Measurements from ENCODE around the gene RHNO1.
A peak's percentile ranks its signal among the peaks of the same experiment; 100 is the strongest.
"Not testable (repeated sequence)": the region's sequence is repeated elsewhere in the genome, so short reads cannot be mapped to it uniquely, and the experiment has no call there.

Gene RHNO1

DNA sequence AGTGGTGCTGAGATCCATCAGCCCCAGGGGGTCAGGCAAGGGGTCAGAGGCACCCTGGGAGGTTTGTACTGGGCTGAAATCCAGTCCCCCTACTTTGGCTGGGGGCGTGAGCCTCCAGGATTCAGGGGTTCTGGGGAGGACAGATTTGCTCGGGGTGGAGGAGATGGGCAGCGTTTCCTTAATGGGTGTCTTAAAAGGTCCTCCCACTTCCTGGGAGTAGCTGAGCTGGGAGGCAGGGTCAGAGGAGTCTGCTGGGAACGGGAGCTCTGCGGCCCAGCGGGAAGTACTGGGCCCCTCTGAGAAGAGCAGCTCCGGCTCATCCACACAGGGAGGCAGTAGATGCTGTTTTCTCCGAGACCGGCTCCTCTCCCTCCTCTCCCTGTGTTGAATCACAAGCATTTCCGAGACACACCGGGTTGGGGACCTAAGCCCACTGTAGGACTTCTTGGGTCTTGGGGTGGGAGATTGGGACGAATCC, 18.0 kb upstream of the RHNO1 start:
- DNase-seq = no peak

DNA sequence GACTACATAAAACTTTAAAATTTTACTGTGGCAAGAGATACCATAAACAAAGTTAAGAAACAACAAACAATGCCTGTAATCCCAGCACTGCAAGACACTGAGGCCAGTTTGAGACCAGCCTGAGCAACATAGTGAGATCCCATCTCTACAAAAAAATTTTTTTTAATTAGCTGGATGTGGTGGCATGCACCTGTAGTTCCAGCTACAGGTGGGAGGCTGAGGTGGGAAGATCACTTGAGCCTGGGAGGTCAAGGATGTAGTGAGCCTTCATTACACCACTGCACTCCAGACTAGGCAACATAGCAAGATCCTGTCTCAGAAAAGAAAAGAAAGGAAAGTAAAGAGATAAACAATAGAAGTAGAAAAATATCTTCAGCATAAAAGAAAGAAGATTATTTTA, 16.9 kb upstream of the RHNO1 start:
- DNase-seq = no peak

DNA sequence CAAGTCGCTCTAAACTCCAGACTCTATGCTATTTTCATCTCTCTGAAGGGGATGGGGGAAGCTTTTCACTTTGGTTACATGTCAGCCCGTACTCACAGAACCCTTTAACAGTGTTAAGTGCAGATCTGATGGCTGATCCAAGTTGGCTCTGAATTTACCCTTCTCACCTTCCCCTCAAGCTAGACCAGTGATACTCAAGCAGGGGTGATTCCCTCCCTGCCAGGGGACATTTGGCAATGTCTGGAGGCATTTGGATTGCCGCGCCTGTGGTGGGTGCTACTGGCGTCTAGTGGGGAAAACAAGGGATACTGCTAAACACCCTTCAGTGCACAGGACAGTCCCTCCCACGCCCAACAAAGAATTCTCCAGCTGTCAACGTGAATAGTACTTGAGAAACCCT, 14.1 kb upstream of the RHNO1 start:
- DNase-seq = no peak

DNA sequence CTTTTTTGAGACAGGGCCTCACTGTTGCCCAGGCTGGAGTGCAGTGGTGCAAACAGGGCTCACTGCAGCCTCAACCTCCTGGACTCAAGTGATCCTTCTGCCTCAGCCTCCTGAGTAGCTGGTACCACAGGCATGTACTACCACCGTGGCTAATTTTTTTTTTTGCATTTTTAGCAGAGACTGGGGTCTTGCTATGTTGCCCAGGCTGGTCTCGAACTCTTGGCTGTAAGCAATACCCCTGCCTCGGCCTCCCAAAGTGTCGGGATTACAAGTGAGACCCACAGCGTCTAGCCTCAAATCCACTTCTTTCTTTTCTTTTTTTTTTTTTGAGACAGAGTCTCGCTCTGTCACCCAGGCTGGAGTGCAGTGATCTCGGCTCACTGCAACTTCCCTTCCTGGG, 13.6 kb upstream of the RHNO1 start:
- DNase-seq = not testable (repeated sequence)

DNA sequence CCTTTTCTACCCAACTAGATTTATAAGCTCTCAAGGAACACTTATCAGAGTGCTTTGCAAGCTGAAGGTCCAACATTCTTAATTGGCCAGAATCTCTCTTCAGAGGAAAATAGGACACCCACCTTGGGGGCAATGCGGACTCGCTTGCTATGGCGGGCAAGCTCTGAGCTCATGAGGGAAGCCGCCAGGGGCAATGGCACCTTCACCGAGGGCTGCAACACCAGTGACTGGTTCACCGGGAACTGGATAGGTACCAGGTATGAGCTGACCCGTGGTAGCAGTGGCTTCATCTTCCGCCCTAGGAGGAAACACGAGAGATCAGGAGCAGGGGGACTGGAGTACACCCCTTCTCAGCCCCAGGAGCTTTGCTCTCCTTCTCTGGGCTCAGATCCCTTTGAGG, 12.8 kb upstream of the RHNO1 start:
- no peak for DNase-seq

DNA sequence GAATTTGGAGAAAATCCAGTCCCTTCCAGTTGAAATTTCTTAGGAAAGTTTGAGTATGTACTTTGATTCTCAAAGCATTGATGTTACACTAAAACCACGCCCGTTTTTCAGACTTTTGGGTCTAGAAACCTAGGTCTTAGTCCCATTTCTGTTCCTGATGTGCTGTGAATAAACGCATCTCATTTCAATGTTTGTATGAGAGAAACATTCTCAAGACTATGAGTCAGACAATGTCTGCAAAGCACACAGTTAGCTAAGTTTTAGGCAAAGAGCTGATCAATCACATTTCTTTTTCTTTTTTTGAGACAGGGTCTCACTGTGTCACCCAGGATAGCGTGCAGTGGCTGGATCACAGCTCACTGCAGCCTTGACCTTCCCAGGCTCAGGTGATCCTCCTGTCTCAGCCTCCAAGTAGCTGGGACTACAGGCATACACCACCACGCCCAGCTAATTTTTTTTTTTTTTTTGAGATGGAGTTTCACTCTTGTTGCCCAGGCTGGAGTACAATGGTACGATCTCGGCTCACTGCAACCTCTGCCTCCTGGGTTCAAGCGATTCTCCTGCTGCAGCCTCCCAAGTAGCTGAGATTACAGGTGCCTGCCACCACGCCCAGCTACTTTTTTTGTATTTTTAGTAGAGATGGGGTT, 7.9 kb upstream of the RHNO1 start:
- not testable (repeated sequence) for DNase-seq

DNA sequence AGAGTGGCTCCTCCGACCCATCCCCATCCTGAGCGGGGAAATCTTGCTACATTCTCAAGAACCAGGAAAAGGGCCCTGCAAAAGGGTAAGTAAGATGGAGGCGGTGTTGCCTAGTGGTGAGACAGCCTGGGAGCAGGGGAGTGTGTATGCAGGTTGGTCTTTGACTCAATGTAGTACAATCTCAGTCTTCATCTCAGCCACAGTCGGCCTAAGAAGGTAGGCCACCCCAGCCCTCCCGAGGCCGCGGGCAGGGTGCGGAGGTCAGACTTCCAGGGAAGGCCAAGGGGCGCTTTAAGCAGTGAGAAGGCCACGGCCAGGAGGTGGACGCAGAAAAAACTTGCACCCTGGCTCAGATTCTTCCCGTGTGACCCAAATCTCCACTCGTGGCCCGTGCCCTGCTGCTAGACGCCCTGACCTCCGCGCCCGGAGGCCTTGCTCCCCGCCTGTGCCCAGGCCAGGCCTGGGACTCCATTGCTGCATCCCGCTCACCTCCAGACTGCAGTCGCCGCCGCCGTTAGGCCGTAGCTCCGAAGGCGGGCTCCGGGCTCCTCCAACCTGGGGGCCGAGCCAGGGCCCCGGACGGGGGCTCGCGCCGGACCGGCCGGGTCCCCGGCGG, 484 bp upstream of the RHNO1 start:
- DNase-seq = no peak

DNA sequence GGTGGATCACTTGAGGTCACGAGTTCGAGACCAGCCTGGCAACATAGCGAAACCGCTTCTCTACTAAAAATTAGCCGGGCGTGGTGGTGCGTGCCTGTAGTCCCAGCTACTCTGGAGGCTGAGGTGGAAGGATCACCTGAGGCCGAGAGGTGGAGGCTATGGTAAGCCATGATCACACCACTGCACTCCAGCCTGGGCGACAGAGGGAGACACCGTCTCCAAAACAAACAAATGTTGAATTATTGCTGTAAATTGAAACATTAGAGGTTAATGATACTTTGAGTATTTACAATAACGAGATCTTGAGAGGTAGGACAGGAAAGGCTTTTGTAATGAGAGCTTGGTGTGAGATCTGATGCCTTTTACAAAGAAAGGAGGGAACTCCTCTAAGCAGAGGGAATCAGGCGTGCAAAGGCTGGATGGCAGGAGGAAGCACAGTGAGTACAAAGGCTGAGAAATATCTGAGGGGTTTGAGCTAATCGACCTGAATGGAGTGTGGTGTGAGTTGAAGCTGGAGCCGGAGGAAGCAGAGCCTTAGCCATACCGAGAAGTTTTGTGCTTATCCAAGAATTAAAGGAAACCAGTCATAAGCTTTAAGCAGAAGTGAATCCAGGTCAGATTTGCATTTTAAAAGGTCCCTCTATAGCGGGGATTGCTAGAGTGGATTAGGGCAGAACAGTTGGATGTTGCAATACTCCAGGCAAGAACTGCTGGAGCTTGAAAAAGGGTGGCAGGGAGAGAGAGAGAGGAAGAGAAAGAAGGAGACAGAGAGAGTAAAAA, 1.1 kb downstream of the RHNO1 start:
- DNase-seq = peak in 4 of 14 donors; percentile 12 to 27 (median 20)

DNA sequence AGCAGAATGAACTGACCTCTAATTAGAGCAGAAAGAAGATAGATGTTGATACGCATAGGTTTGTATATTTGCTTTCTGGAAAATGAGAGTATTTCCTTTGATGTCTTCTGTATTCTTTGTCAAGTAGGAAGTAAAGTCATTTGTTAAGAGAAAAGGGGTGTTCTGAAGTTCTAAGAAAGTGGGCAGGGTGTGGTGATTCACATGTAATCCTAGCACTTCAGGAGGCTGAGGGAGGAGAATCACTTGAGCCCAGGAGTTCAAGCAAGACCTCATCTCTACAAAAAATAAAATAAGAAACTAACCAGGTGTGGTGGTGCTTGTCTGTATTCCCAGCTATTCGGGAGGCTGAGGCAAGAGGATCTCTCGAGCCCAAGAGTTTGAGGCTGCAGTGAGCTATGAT, 2.8 kb downstream of the RHNO1 start:
- DNase-seq = no peak

DNA sequence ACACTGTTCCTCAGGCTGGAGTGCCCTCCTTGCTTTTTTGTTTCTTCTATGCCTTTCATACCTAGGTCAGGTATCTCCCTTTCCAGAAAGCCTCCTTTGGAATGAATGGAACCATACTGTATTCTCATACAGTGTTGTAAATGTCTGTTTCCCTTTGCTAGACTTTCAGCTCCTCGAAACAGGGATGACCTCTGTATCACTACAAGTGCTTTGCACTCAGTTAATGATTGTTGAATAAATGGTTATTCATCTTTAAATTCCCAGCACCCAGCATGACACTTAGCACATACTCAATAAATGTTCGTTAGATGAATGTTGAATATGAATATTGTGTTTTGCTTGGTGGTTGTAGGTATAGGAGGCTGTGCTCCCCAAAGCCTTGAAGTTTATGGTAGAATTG, 7.8 kb downstream of the RHNO1 start:
- no peak for DNase-seq

DNA sequence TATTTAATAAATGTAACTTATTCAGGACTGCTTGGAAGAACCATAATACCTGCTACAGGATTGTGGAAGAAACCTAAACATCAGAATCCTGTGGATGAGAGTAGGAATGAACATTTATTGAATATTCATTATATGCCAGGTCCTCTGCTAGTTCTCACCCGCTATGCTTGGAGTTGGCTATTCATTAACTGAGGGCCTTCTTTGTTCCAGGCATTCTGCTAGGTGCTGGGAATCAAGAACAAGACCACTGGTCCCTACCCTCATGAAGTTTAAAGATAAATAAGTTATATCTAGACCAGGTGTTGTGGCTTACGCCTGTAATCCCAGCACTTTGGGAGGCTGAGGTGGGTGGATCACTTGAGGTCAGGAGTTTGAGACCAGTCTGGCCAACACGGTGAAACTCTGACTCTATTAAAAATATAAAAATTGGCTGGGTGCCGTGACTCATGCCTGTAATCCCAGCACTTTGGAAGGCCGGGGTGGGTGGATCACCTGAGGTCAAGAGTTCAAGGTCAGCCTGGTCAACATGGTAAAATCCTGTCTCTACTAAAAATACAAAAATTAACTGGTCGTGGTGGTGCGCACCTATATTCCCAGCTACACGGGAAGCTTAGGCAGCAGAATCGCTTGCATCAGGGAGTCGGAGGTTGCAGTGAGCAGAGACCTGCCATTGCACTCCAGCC, 9.9 kb downstream of the RHNO1 start:
- DNase-seq = no peak

DNA sequence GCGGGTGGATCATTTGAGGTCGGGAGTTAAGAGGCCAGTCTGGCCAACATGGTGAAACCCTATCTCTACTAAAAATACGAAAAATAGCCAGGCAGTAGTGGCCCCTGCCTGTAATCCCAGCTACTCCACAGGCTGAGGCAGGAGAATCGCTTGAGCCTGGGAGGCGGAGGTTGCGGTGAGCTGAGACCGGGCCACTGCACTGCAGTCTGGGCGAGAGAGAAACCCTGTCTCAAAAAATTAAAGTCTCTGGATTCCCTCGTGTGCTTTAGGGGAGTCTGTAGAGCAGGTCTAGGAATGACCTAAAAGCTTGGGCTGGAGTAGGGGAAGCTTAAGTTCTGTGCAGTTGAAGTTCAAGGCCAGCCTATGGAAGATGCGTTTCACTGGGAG, 13.0 kb downstream of the RHNO1 start:
- DNase-seq = peak in 1 of 14 donors; percentile 30

DNA sequence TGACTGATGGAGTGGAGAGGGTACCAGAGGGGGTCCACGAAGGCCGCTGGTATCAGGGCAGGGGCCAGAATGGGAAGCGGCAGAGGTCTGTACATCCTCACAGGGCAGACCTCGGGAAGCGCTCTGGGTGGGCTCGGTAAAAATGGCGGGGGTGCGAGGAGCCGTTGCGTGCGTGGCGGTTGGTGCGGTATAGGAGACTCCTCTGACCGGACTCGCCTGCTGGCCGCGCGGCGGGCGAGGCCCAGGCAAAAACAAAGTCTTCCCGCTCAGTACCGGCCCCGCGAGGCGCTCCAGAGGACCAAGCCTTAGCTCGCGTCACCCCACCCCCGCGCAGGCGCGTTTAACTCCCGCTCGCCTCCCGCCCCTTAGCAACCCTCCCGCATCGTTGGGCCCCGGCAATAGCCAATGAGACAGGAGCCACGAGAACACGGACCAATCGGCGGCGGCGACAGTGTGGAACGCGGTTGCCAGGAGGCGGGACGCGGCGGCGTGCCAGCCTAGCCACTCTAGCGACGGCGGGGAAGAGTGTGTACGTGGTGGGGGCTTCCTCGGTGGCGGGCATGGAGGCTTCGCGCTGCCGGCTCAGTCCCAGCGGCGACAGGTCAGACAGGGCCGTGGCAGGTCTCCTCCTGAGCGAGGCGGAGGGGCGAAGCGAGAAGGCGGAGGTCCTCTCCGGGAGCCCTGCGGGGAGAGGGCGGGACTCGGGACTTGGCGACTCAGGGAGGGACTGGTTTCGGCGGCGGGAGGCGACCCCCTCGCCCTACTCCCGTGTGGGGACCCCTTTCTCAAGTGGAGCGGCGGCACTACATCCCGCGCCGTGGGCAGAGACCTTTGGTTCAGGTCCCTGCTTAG, 13.6 kb downstream of the RHNO1 start, which contains the start of gene TULP3:
TSS of gene TULP3 (plus strand) at position 504 of the 852 bp plus-strand sequence. CDS start at position 561, 57 bp downstream.
- DNase-seq = peak; percentile 89 to 99 (median 98)

DNA sequence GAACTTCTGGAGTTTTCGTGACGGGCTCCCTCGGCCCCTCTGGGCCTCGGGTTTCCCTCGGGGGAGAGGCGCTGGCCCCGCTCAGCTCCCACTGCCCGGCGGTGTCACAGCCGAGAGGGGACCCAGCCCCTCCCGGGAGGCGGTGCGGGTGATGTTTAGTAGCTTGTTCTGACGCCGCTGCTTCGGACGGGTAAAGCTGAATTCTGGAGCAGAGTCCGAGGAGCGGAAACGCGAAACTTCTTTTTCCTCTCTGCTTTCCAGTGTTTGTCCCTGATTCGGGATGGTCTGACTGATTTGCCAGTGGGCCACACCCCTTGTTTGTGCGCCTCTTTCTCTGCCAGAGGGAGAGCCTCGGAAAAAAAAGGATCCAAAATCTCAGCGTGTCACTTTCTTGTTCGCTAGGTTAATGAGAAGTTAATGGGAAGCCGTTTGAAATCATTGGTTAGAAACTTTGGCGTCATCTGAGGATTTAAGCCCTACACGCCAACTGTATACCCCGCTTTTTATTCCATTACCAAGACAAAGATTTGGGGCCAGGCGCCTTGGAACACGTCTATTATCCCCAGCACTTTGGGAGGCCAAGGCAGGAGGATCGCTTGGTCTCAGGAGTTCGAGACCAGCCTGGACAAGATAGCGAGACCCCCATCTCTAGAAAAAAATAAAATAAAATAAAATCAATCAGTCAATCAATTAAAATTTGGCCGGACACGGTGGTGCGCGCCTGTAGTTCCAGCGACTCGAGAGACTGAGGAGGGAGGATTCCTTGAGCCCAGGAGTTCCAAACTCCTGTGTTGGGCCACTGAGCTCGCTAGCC, 14.4 kb downstream of the RHNO1 start:
- peak in 12 of 14 donors; percentile 59 to 82 (median 70) for DNase-seq

DNA sequence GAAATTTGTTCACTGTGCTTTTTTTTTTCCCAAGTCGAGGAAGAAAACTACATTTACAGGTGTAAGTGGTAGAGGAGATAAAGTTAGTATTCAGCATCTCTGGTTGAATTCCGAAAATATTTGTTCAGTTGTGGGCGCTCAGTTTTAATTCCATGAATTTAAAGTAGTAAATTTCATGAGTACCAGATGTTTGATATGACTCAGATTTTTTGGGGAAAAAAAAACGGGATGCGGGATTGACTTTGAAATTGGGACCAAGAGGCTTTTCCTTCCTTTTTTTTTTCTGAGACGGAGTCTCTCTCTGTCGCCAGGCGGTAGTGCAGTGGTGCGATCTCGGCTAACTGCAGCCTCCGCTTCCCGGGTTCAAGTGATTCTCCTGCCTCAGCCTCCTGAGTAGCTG, 15.2 kb downstream of the RHNO1 start:
- no peak for DNase-seq

DNA sequence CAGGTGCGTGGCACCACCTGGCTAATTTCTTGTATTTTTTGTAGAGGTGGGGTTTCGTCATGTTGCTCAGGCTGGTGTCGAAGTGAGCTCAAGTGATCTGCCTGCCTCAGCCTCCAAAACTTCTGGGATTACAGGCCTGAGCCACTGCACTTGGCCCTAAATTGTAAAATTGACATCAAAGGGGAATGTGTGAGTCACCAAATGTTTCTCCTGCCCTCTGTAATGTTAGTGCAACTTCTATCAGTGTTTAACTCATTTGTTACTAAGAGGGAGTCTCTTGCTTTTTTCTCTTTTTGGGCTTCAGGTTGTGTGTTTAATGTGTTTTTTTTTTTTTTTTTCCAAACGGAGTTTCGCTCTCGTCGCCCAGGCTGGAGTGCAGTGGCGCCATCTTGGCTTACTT, 16.0 kb downstream of the RHNO1 start:
- DNase-seq = peak in 1 of 14 donors; percentile 16

DNA sequence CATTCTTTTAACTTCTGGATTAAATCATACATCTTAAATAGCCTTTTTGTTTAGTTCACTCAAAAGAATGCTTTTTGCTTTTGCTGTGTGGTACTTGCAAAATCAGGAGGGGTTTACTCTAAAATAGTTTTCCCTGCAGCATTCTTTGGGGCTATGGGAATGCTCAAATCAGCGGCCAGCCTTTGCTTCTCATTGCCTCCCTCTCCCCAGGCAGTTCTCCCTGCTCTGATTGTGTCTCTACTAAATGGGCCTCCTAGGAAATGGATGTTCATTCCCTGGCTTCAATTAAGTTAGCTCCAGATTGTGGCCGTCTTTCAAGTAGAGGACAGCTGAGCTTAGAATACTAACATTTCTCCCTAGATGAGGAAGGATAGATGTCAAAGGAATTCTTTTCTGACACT, 18.0 kb downstream of the RHNO1 start:
- DNase-seq = peak in 1 of 14 donors; percentile 16

DNA sequence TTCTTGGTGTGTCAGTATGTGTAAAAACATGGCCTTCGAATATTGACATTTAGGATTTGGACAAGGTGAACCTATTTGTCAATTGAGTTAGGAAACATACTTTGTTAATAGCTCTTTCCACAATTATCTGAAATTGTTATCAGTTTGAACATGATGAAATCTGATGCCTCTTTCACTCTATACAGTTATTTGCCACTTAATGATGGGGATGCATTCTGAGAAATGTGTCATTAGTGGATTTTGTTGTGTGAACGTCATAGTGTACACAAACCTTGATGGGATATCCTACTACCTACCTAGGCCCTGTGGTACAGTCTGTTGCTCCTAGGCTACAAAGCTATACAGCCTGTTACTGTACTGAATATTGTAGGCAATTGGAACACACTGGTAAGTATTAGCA, 18.5 kb downstream of the RHNO1 start:
- DNase-seq = no peak

DNA sequence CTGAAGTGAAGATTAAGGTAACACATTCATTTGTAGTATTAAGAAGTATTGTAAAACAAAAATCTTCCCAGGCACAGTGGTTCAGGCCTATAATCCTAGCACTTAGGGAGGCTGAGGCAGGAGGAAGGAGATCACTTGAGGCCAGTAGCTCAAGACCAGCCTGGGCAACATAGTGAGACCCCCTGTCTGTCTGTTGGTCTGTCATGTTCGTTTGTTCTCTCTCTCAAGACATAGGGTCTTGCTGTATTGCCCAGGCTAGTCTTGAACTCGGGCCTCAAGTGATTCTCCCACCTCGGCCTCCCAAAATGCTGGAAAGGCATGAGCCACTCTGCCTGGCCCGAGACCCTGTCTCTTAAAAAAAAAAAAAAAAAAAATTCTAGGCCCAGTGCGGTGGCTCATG, 20.4 kb downstream of the RHNO1 start:
- no peak for DNase-seq

DNA sequence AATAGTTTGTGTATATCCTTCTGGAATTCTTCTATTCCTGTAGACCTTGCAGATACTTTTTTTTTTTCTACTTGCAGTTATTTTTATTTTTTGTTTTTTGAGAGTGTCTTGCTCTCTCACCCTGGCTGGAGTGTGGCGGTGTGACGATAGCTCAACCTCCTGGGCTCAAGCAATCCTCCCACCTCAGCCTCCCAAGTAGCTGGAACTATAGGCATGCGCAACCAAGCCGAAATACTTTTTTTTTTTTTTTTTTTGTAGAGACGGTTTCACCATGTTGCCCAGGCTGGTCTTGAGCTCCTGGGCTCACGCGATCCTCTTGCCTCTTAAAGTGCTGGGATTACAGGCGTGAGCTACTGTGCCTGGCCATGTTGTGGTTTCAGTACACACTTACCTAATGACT, 23.6 kb downstream of the RHNO1 start:
- DNase-seq = no peak
